Naive thymus-derived CD8-positive, alpha-beta T cell (primary cell): ENCODE results near the gene GPX2. TPM values are rescaled to one million over a fixed set of nuclear protein-coding genes. Genes with fewer than 3 reads are reported as not detected.

ENCODE experiments used
- ATAC-seq, 2 donors: fragments of 150-1000 bp; cut with Tn5 transposase in 1 of 2; sonication (Bioruptor Pico), chemical (Tn5 transposase) in 1 of 2; 1 replicate in 1 of 2; 2 replicates in 1 of 2; pipeline ENCODE4 v1.10.0; 2021; ENCODE audit warnings: mild to moderate bottlenecking in 2 of 2, moderate library complexity in 2 of 2
- POLR2A ChIA-PET: fragments of 350-600 bp; sonication (Branson Sonifier 250); formaldehyde crosslinking; loops from one replicate; lab custom pipeline; 2021; ENCODE audit warnings: antibody characterized with exemption; lab: Charles Lee
- DNase-seq, 10 donors: peaks; one replicate each; pipeline versions ENCODE4 v3.0.0 to v3.0.0-alpha.2; 2020 to 2022
- H3K27ac Mint-ChIP-seq, 10 donors: one replicate each; pipeline ENCODE4 v1.8.0; 2020 to 2022; ENCODE audit warnings: mild to moderate bottlenecking in 10 of 10, mixed read lengths in 10 of 10, moderate library complexity in 4 of 10, inconsistent platforms in 1 of 10
- H3K27me3 Mint-ChIP-seq, 5 donors: one replicate each; pipeline ENCODE4 v1.8.0; 2021 to 2022; ENCODE audit warnings: mixed read lengths in 5 of 5
- H3K36me3 Mint-ChIP-seq, 3 donors: one replicate each; pipeline ENCODE4 v1.8.0; 2020 to 2022; ENCODE audit warnings: mixed read lengths in 3 of 3, mild to moderate bottlenecking in 2 of 3, inconsistent platforms in 1 of 3
- H3K4me1 Mint-ChIP-seq, 4 donors: one replicate each; pipeline ENCODE4 v1.8.0; 2021 to 2022; ENCODE audit warnings: mixed read lengths in 4 of 4
- H3K4me3 Mint-ChIP-seq, 10 donors: one replicate each; pipeline ENCODE4 v1.8.0; 2020 to 2022; ENCODE audit warnings: mild to moderate bottlenecking in 10 of 10, mixed read lengths in 10 of 10, moderate library complexity in 6 of 10, inconsistent platforms in 1 of 10
- H3K9me3 Mint-ChIP-seq, 9 donors: one replicate each; pipeline ENCODE4 v1.8.0; 2020 to 2022; ENCODE audit warnings: mixed read lengths in 9 of 9, mild to moderate bottlenecking in 3 of 9, inconsistent platforms in 1 of 9, moderate library complexity in 1 of 9
- polyA plus RNA-seq, 3 donors: library from polyadenylated mRNA; unstranded; fragments of 300-500 nt; fragmentation: Illumina TruSeq; gene quantifications; one replicate each; pipeline ENCODE4 v1.2.3, GENCODE V29; 2021
- total RNA-seq, 8 experiments: library from RNA in 2 of 8; stranded (reverse) in 2 of 8; gene quantifications; one replicate each; pipeline ENCODE4 v1.2.3 and lab custom pipeline; 2021 to 2026

GPX2 gene
- total and polyA plus RNA-seq, 5 experiments from 2014 or later, result 0.29 TPM; not detected in 4

GRCh38 chr14:64958201-64958600 lies 15.7 kb upstream of the GPX2 start:
- no peak for ATAC-seq
- H3K36me3 Mint-ChIP-seq, result peaks cover 0 to 15% (median 0%) of the 10 kb centered on the region in 3 donors
- H3K27ac Mint-ChIP-seq, result no peak overlapping the region
- peaks cover 0 to 21% (median 17%) of the 10 kb centered on the region in 4 donors for H3K4me1 Mint-ChIP-seq
- no peaks in the 10 kb centered on the region for H3K27me3 Mint-ChIP-seq
- DNase-seq, result no peak
- H3K9me3 Mint-ChIP-seq, result no peaks in the 10 kb centered on the region
- H3K4me3 Mint-ChIP-seq, result no peak overlapping the region
- POLR2A ChIA-PET, result no interaction called here

GRCh38 chr14:64956697-64957406 lies 14.3 kb upstream of the GPX2 start:
- Mint-ChIP-seq H3K9me3 (no peaks in the 10 kb centered on the region), H3K36me3 (peaks cover 0 to 18% (median 0%) of the 10 kb centered on the region in 3 donors), H3K27ac (peak overlapping the region in 1 of 10 donors; percentile 27), H3K4me3 (no peak overlapping the region), H3K27me3 (no peaks in the 10 kb centered on the region), H3K4me1 (peaks cover 3 to 33% (median 22%) of the 10 kb centered on the region in 4 donors)
- no peak for ATAC-seq
- POLR2A ChIA-PET, result interaction anchor here (1.4 kb wide), 1 partner anchor 32 kb away, joined by 13 read pairs; no protein-coding TSS in a partner anchor
- DNase-seq, result no peak

DNA sequence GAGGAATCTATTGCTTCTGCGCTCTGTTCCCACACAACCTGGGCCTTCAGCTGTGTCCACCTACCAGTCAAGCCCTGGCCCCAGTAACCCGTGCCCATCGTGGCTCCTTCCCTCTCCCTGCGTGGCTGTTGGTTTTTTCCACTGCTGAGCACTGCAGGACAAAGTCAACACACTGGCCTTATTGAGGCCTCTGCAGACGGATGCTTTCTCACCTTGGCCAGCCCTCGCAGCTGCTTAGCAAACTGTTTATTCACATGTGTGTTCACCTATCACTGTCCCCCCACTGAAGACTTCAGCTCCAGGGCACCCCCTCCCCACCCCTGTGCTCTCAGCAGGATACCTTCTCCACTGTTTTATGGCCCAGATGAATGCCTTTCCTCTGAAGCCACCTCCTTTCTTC lies 12.8 kb upstream of the GPX2 start:
- ATAC-seq (no peak), DNase-seq (no peak)
- peak overlapping the region in 3 of 10 donors; percentile 23 to 59 (median 56) for H3K27ac Mint-ChIP-seq
- H3K9me3 Mint-ChIP-seq, result no peaks in the 10 kb centered on the region
- H3K4me1 Mint-ChIP-seq, result peaks cover 3 to 27% (median 22%) of the 10 kb centered on the region in 4 donors
- H3K36me3 Mint-ChIP-seq, result peaks cover 0 to 25% (median 5%) of the 10 kb centered on the region in 3 donors
- POLR2A ChIA-PET, result no interaction called here
- H3K27me3 Mint-ChIP-seq, result no peaks in the 10 kb centered on the region
- H3K4me3 Mint-ChIP-seq, result no peak overlapping the region

GRCh38 chr14:64954491-64955240 lies 12.1 kb upstream of the GPX2 start:
- ATAC-seq, result no peak
- no peak overlapping the region for H3K4me3 Mint-ChIP-seq

GRCh38 chr14:64953661-64954060 lies 11.1 kb upstream of the GPX2 start:
- no peaks in the 10 kb centered on the region for H3K9me3 Mint-ChIP-seq
- DNase-seq (no peak), ATAC-seq (no peak)
- H3K4me3 Mint-ChIP-seq, result peak overlapping the region in 2 of 10 donors; percentile 13 to 48
- no peaks in the 10 kb centered on the region for H3K27me3 Mint-ChIP-seq
- H3K36me3 Mint-ChIP-seq, result peaks cover 0 to 31% (median 11%) of the 10 kb centered on the region in 3 donors
- POLR2A ChIA-PET, result no interaction called here
- H3K4me1 Mint-ChIP-seq, result peaks cover 3 to 29% (median 23%) of the 10 kb centered on the region in 4 donors
- no peak overlapping the region for H3K27ac Mint-ChIP-seq

More at GRCh38 chr14:64954491-64955240, 12.1 kb upstream of the GPX2 start:
- Mint-ChIP-seq H3K27me3 (no peaks in the 10 kb centered on the region), H3K9me3 (no peaks in the 10 kb centered on the region), H3K27ac (peak overlapping the region in 4 of 10 donors; percentile 21 to 59 (median 44)), H3K4me1 (peaks cover 3 to 29% (median 21%) of the 10 kb centered on the region in 4 donors), H3K36me3 (peaks cover 0 to 28% (median 7%) of the 10 kb centered on the region in 3 donors)
- POLR2A ChIA-PET, result no interaction called here
- DNase-seq, result no peak

- Mint-ChIP-seq H3K4me1 (peaks cover 3 to 29% (median 24%) of the 10 kb centered on the region in 4 donors), H3K36me3 (peaks cover 0 to 34% (median 13%) of the 10 kb centered on the region in 3 donors), H3K4me3 (no peak overlapping the region), H3K27me3 (no peaks in the 10 kb centered on the region), H3K27ac (peak overlapping the region in 4 of 10 donors; percentile 7 to 68 (median 46)), H3K9me3 (no peaks in the 10 kb centered on the region)
- POLR2A ChIA-PET, result no interaction called here
- no peak for ATAC-seq
- DNase-seq, result no peak
Observed at GRCh38 chr14:64953310-64953654, 10.7 kb upstream of the GPX2 start.

GRCh38 chr14:64952598-64953309 lies 10.2 kb upstream of the GPX2 start:
- H3K4me1 Mint-ChIP-seq, result peaks cover 3 to 32% (median 27%) of the 10 kb centered on the region in 4 donors
- no peak overlapping the region for H3K4me3 Mint-ChIP-seq
- H3K27me3 Mint-ChIP-seq, result no peaks in the 10 kb centered on the region
- peaks cover 0 to 37% (median 13%) of the 10 kb centered on the region in 3 donors for H3K36me3 Mint-ChIP-seq
- no peak for ATAC-seq
- POLR2A ChIA-PET, result no interaction called here
- DNase-seq, result no peak
- H3K27ac Mint-ChIP-seq, result peak overlapping the region in 5 of 10 donors; percentile 7 to 86 (median 48)
- no peaks in the 10 kb centered on the region for H3K9me3 Mint-ChIP-seq

GRCh38 chr14:64951724-64952123 lies 9.2 kb upstream of the GPX2 start:
- Mint-ChIP-seq H3K27ac (no peak overlapping the region), H3K9me3 (no peaks in the 10 kb centered on the region), H3K4me3 (peak overlapping the region in 1 of 10 donors; percentile 12), H3K27me3 (no peaks in the 10 kb centered on the region), H3K36me3 (peaks cover 0 to 37% (median 19%) of the 10 kb centered on the region in 3 donors), H3K4me1 (peaks cover 7 to 40% (median 36%) of the 10 kb centered on the region in 4 donors)
- POLR2A ChIA-PET, result interaction anchor here (0.9 kb wide), 1 partner anchor 37 kb away, joined by 3 read pairs; no protein-coding TSS in a partner anchor
- DNase-seq, result no peak
- ATAC-seq, result no peak

GRCh38 chr14:64951291-64951690 lies 8.7 kb upstream of the GPX2 start:
- DNase-seq (no peak), ATAC-seq (no peak)
- POLR2A ChIA-PET, result interaction anchor here (0.9 kb wide), 1 partner anchor 36 kb away, joined by 3 read pairs; no protein-coding TSS in a partner anchor
- peaks cover 0 to 37% (median 19%) of the 10 kb centered on the region in 3 donors for H3K36me3 Mint-ChIP-seq
- H3K27me3 Mint-ChIP-seq, result no peaks in the 10 kb centered on the region
- H3K27ac Mint-ChIP-seq, result no peak overlapping the region
- peaks cover 9 to 44% (median 39%) of the 10 kb centered on the region in 4 donors for H3K4me1 Mint-ChIP-seq
- peak overlapping the region in 1 of 10 donors; percentile 12 for H3K4me3 Mint-ChIP-seq
- H3K9me3 Mint-ChIP-seq, result no peaks in the 10 kb centered on the region

DNA sequence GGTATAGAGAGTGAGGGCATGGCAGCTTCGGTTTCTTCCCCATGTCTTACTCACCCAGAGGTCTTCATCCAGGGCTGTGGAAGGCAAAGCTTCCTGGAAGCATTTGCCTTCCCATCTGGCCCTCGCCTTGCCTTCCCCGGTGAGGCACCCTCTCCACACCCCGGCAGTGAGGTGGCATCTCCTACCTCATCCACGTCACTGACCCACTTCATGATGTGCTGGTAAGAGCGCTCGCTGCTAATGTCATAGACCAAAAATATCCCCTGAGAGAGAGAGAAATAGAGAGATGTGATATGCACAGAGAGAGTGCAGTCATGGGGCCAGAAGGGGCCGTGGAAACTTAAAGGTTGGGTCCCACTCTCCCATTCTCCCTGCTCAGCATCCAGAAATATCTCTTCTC lies 8.3 kb upstream of the GPX2 start:
- DNase-seq (no peak), ATAC-seq (no peak)
- POLR2A ChIA-PET, result interaction anchor here (0.9 kb wide), 1 partner anchor 36 kb away, joined by 3 read pairs; no protein-coding TSS in a partner anchor
- H3K4me1 Mint-ChIP-seq, result peaks cover 10 to 49% (median 40%) of the 10 kb centered on the region in 4 donors
- H3K4me3 Mint-ChIP-seq, result no peak overlapping the region
- peak overlapping the region in 2 of 10 donors; percentile 28 to 87 for H3K27ac Mint-ChIP-seq
- H3K27me3 Mint-ChIP-seq, result no peaks in the 10 kb centered on the region
- no peaks in the 10 kb centered on the region for H3K9me3 Mint-ChIP-seq
- peaks cover 0 to 36% (median 19%) of the 10 kb centered on the region in 3 donors for H3K36me3 Mint-ChIP-seq

DNA sequence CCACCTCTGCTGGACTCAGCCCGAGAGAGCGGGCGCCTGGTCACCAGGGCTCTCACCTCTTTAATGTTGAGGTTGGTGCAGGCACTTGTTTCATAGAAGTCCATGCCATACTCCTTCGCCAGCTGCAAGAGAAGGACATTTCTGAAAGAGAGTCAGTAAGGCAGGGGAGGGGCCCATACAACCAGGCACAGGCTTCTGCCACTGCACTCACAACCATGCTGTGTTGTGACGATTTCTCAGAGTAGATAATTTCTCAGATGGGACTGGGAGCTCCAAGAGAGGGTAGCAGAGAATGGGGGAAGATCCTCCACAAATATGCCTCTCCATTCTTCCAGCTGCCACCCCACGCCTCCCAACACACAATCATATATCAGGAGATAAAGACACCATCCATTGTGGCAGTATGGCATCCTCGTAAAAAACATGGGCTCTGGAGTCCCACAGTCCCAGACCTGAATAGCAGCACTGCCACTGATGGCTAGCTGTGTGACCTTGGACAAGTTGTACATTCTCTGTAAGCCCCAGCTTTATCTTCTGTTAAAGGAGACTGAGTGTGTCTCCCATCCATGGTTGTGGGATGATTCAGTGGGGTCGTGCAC lies 6.2 kb upstream of the GPX2 start:
- H3K4me3 Mint-ChIP-seq, result no peak overlapping the region
- H3K27ac Mint-ChIP-seq, result peak overlapping the region in 2 of 10 donors; percentile 29 to 56
- peaks cover 0 to 46% (median 24%) of the 10 kb centered on the region in 3 donors for H3K36me3 Mint-ChIP-seq
- POLR2A ChIA-PET, result no interaction called here
- H3K27me3 Mint-ChIP-seq, result no peaks in the 10 kb centered on the region
- H3K4me1 Mint-ChIP-seq, result peaks cover 26 to 63% (median 45%) of the 10 kb centered on the region in 4 donors
- H3K9me3 Mint-ChIP-seq, result no peaks in the 10 kb centered on the region
- ATAC-seq, result no peak
- no peak for DNase-seq
